ENCODE data around the gene GNG12.

DNA sequence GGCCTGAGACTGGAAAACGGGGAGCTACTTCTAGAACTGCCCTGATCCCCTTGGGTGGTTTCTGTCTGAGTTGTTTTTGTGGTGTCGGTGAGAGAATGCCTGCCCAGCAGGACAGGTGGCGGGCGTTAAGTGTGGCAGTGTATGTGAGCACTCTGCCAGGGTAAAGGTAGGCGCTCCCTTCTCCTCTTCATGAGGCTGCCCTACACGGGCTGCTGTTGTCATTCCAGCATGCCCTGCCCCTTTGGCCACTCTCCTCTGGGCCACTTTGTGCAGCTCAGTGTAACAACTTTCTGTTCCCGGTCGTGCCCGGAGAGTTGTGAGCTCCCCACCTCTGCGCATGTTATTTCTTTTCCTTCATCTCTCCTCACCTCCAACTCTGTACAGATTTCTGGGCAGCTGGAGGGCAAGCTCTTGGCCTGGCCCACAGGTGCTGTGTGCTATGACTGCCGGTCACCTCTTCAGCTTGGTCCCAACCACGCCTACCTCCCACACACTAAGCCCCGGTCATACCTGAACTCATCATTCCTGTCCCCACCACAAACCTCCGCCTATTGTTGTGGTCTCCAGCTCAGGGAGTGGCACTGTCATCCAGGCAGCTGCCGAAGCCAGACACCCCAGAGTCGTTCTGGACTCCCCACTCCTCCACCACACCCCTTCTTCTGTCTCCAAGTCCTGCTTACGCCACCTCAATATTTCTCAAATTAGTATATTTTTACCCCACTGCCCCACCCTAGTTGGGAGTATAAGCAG lies 79.3 kb downstream of the GNG12 start:
- TF ChIP-seq POLR2A (IDR thresholded peaks at IDR 0.05; ENCODE audit: low read length) (no peak), GATA1 (IDR thresholded peaks at IDR 0.05; ENCODE audit: low read depth, low read length) (no peak)

All from erythroblast (primary cell).